Activated CD8-positive, alpha-beta memory T cell treated with anti-CD3 and anti-CD28 coated beads for 48 hours (primary cell): ENCODE measurements around the gene ADAM12.

Experiments
- DNase-seq, 3 experiments: peaks; one replicate each; pipeline ENCODE4 v3.0.0-alpha.2; 2020; ENCODE audit warnings: low read depth in 2 of 3, low spot score in 2 of 3

ADAM12 gene

GRCh38 chr10:126155528-126155927 lies 232.7 kb downstream of the ADAM12 start:
- no peak for DNase-seq

GRCh38 chr10:126153711-126154628 lies 234.3 kb downstream of the ADAM12 start:
- no peak for DNase-seq

- no peak for DNase-seq
Measured at GRCh38 chr10:126147866-126148587, 240.2 kb downstream of the ADAM12 start.

DNA sequence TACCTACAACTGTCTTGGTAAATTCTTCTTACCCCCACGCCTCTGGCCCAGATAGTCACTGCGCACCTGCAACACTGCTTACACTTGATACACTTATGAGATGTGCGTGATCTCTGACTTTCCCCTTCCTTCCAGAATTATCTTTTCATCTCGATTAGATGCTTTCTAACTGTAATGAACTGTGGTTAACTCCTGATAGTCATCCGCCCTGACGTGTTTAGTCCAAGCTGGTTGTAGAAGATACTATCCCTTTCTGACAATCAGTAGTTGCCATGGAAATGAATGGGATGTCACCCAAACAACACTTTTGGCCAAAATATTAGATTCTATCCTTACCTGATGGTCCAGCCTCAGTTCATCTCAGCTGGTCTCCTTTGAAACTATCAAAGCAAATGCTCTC lies 241.5 kb downstream of the ADAM12 start:
- no peak for DNase-seq

DNA sequence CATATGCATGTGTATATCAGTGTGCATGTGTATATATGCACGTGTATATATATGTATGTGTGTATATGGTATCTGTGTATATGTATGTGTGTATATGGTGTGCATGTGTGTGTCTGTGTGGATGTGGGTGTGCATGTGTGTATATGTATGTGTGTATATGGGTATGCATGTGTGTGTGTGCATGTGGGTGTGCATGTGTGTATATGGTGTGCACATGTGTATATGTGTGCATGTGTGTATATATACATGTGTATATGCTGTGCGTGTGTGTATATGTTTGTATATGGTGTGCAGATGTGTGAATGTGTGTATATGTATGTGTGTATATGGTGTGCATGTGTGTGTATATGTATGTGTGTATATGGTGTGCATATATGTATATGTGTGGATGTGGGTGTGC lies 245.2 kb downstream of the ADAM12 start:
- DNase-seq: no peak

- no peak for DNase-seq
Measured at GRCh38 chr10:126140746-126141273, 247.5 kb downstream of the ADAM12 start.

DNA sequence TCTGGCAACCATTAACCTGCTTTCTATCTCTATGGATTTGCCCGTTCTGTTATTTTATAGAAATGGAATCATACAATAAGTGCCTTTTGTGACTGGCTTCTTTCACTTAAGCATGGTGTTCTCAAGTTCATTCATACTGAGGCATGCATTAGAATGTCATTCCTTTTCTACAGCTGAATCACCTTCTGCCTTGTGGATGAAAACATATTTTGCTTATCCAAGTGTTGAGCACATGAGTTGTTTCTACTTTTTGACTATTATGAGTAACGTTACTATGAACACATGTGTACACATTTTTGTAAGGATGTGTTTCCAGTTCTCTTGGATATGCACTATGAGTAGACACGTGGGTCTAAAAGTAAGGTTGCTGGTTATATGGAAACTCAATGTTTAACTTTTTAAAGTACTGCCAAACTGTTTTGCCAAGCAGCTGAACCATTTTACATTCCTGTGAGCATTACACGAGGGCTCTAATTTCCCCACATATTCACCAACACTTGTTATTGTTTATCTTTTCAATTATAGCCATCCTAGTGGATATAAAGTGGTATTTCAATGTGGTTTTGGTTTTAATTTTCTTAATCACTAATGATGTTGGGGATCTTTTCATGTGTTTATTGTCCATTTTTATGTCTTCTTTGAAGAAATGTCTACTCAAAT lies 250.6 kb downstream of the ADAM12 start:
- DNase-seq: no peak

DNA sequence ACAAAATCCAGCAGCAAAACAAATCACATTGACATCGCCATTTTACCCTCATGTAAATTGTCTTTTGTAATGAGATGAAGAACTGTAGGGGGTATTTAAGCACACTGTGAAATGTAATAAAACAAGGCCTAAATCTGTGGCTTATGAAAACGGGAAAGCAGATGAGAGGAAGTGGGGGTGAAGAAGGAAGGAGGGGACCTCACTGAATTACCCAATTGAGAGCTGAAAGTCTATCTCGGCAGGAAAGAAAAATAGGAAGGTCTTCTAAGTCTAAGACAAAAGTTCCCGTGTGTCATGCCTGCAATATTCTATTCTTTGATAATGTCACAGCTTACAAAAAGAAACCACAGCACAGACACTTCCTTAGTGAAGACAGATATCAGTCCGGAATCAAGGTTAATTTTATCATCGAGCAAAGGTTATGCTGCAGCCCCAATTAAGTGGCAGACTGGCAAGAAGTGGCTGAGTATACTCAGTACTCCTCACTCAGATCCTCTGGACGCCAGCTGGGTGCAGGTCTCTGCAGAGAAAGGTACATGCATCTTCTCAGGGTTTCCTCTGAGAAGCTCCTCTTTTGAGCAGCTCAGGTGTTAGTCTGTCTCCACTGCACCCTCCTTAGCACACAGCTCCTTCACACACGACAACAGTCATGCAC lies 252.2 kb downstream of the ADAM12 start:
- no peak for DNase-seq

GRCh38 chr10:126135177-126135576 lies 253.1 kb downstream of the ADAM12 start:
- no peak for DNase-seq

DNA sequence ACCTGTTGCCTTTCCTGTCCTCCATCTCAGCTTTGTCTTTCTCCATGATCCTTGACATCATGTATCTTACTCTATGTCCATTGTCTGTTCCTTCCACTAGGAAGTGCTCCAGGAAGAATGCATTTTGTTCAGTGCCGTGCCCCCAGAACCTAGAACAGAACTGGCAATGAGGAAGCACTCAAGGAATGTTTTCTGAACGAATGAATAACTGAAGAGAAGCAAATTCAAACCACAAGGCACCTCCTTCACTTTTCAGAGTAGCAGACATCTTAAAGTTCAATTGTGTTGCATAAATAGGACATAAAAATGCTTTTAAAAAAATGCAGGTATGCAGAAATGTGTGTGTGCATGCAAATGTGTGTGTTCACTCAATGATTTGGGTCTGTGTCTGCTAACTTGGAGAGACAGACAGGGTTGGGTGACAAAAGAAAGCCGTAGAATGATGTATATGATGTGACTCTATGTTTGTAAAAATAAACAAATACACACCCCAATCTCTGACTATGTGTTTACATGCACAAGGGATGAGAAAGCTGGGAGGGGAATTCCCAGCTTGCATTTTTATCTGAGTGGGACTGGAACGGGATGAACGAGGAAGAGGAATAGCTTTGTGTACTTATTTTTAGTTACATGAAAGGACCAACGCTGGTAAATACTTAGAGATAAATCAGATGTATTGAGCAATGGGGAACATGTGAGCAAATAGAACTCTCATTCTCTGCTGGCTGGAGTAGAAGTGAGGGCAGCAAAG lies 254.2 kb downstream of the ADAM12 start:
- DNase-seq: no peak

DNA sequence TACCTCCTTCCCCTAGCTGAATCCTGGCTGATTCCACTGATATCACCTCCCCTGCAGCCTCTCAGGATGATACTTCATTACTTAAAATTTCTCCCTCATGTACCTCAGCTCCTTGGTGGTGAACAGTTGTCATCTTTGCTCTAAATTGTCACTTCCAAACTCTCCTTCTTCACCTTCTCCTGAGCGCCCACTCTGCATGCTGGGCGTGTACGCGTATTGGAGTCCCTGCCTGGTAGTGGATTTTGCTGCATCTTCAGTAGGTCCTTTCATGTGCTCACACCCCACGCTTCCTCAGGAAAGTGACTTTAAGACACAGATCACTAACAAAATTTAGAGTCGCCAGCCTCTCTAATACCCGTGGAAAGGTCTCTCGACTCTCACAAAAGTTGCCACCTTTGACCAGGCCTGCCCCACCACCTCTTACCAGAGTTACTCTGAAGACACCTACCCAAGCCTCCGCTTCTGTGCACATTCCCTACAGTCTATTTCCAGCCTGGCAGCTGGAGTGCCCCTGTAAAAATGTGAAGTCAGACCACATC lies 255.1 kb downstream of the ADAM12 start:
- no peak for DNase-seq

DNA sequence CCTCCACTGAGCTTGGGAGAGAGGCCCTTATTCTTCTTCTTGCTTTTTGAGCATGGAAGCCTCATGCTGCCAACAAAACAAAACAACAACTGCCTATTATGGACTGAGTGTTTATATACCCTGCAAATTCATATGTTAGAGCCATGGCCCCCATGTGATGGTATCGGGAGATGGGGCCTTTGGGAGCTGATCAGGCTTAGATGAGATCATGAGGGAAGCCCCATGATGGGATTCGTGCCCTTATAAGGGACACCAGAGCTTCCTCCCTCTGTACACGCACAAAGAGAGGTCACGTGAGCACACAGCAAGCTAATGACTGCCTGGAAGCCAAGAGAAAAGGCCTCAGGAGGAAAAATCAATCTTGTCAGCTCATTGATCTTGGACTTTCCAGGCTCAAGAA lies 256.9 kb downstream of the ADAM12 start:
- DNase-seq: no peak

DNA sequence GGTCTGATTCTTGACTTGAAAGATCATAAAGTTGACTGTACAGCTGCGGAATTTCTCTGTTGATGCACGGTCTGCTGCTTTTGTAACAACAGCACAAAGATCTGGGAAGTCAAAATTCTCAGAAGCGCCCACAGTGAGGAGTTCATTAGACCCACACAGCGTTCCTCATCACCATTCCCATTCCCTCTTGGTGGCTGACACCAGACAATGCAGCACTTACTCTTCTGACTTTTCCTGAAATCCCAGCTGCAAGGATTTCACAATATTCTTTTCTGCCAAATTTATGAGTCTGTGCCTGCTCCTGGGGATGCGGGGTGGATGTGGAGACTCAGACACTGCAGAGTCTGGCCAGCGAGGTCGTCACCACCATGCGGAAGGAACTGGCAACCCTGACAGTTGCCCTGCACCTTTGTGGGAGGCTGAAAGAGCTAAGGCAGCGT lies 258.0 kb downstream of the ADAM12 start:
- DNase-seq: no peak

DNA sequence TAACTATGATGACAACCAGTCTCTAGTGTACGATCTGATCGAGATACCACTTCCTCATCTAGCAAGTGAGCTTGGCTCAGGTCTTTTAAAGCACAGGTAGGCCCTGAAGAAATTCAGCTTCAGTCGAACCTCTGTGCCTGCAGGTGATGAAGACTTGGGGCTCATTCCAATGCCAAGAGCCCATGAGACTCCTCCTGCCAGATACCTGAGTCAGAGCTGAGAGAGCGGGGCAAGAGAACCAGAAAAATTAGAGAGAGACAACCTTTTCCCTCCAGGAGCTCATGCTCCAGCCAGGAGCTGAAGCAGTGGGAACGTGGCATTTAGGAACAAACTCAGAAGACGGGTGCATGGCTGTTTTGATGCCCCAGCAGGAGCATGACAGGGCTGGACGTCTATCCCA lies 259.3 kb downstream of the ADAM12 start:
- no peak for DNase-seq

GRCh38 chr10:126128581-126128980 lies 259.7 kb downstream of the ADAM12 start:
- no peak for DNase-seq

- no peak for DNase-seq
Measured at GRCh38 chr10:126127481-126128029, 260.7 kb downstream of the ADAM12 start.

DNA sequence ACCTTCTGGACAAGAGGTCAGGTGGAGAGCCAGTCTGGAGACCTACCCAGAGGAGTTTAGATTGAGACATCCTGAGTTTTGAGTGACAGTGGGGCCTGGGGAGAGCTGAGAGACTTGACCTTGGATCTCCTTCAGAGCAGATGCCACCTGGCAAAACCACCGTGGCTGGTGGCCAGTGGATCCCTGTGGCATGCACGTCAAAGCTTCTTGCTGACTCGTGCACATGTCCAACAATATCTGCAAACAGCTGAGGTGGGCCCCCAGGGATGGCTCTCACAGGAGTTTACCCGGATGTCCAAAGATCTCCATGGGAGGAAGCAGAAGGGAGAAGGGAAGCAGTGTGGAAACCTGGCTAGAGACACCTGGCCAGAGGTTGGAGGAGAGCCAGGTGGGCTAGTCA lies 261.4 kb downstream of the ADAM12 start:
- DNase-seq: no peak

DNA sequence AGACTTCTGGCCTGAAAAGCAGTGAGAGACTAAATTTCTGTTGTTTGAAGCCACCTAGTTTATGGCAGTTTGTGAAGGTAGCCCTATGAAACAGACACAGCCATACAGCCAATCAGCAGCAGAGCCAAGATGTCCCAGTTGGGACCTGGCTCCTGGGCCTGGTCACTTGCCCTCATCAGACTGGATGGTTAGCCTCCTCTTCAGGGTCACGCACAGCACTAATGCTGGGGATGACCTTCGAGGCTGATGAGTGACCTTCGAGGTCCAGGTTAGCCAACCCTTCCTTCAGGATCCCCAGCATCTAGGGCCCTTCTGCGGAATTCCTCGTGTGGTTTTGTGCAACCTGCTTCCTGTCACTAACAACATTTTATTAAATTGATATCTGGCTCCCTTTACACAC lies 262.3 kb downstream of the ADAM12 start:
- DNase-seq: no peak

DNA sequence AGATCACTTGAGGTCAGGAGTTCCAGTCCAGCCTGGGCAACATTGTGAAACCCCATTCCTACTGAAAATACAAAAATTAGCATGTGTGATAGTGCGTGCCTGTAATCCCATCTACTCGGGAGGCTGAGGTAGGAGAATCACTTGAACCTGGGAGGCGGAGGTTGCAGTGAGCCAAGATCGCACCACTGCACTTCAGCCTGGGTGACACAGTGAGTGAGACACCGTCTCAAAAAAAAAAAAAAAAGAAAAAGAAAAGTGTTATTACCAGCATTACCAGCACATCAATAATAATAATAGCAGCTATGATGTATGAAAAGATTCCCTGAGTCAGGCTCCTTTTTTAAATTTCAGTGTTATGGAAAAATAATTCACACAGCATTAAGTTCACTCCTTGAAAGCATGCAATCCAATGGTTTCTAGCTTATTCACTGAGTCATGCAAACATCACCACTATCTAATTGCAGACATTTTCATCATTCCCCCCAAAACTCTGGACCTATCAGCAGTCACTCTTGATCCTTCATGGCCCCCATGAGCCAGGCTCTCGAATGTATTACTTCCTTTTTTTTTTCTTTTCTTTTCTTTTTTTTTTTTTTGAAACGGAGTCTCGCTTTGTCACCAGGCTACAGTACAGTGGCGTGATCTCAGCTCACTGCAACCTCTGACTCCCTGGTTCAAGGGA lies 263.5 kb downstream of the ADAM12 start:
- DNase-seq: no peak
